LoVo (cell line): ENCODE data around the gene TBC1D22A.

ENCODE experiments used
- DNase-seq: peaks from one replicate; pipeline ENCODE4 v3.0.0-alpha.2; 2016; ENCODE audit warnings: low spot score

TBC1D22A gene

DNA sequence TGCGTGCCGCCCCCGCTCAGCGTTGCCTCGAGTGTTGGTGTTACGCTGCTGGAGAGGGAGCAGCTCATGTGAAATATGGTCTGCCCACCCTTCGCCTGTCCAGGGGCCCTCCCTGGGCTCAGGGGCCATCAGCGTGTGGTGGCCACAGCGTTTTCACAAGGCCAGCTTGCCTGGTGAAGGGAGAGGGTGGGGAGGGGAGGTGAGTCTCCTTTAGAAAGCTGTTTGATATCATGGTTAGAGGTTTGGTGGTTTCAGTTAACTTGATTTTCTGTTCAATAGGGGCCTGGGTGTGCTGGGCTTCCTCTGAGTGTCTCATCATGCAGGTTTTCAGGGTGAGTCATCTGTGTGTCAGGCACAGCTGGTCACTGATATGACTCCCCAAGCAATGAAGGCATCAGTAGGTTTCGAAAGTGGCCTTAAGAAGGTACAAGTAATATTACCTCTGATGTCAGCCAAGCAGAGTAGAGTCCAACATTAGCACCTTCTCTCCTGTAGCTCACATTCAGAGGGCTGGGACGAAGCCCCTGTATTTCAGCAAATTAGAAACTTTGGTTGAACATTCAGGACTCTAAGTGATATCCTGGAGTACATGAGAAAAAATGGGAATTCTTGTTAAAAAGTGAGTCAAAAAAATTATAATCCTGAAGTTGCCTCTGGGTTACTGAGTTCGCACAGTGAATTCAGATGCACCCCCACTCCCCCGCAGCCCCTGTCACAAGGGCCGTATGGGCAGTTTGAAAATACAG is 172.5 kb downstream of the TBC1D22A start:
- peak; percentile 62 for DNase-seq

DNA sequence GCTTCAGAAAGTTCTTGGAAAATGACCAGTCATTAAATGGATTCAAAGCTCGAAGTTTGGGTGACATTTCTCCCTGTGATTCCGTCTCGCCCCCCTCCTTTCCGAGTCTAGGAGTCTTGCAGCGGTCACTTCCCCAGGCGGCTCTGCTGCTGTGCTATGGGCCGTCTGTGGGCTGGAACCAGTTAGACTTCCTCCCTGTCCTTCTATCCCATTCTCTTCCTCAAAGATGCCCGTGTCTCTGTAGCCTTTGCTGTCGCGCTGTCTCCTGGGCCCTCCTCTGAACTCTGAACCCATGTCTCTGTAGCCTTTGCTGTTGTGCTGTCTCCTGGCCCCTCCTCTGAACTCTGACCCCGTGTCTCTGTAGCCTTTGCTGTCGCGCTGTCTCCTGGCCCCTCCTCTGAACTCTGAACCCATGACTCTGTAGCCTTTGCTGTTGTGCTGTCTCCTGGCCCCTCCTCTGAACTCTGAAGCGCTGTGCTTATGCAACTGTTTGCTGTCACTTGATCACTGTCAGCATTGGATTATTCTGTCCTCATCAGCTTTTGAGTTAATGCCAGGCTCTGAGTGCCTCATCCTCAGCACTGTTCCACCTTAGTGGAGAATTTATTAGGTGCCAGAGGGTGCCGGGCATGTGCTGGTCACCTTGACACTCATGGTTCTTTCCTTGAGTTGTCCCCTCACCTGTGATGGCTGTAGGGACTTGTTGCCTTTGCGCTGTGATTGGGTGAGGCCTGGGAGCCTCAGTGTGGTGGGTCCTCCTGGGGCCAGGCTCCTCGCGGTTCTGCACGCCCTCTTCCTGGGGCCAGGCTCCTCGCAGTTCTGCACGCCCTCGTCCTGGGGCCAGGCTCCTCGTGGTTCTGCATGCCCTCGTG is 173.3 kb downstream of the TBC1D22A start:
- DNase-seq, result peak; percentile 2

DNA sequence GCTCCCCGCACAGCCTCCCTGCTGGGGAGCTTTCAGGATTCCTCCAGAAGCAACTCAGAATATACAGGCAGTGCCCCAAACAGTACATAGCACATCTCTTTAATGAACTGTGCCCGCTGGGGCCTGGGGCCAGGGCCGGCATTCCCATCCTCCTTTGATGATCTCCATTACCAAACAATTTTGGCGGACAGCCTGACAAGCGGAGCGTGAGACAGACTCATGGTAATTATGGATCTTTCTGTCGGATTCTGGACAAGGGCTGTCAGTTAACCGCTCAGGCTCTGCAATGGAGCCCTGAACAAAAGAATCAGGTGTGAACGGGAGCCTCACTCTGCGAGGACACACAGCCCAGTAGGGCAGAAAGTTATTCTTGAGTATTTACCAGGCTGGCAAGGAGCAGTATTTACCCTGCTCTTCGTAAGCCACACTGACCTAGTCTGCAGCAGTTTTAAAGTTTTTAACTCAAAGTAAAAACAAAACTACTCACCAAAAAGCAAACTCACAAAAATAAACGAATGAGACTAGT is 174.0 kb downstream of the TBC1D22A start:
- DNase-seq, result no peak

GRCh38 chr22:46937185-46937584 is 174.7 kb downstream of the TBC1D22A start:
- DNase-seq, result no peak

DNA sequence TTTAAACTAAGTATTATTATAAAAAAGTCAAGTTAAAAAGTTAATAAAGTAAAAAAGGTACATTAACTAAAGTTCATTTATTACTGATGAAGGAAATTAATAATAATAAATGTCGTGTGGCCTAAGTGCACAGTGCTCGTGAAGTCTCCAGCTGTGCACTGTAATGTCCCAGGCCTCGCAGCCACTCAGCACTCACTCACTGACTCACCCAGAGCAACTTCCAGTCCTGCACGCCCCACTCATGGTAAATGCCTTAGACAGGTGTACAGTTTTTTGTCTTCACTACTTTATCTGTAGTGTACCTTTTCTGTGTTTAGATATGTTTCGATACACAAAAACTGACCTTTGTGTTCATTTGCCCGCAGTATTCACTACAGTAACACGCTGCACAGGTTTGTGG is 175.5 kb downstream of the TBC1D22A start:
- DNase-seq, result no peak

DNA sequence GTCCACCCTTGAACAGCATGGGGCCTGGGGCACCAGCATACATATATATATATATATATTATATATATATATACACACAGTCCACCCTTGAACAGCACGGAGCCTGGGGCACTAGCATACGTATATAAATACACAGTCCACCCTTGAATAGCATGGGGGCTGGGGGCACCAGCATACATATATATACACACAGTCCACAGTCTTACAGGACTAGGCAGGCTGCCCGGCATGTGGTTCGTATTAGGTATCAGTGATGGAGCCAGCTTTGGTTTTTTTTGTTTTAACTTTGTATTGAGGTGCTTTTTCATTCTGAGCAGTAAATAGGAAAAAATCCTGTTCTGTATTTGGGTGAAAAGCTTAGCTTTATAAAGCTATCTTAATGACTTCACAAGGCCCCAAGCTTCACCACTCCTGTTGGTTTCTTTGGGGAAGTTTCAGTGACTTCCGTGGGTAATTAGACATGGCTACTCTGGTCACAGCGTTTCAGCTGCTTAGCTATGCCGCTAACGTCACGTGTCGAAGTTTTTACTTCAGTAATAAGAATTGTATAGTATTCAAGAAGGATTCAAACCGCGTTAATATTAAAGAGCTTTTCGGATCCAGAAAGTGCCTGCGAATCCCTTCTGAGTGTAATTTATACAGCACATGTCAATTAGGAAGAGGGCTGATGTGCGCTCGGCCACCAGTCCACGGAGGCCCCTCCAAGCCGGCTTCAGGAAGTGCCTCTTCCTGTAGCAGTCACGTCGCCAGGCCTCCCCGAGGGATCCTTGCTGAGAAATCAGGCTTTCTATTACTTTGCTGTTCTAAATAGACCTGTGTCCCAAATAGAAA is 179.7 kb downstream of the TBC1D22A start:
- DNase-seq, result no peak

DNA sequence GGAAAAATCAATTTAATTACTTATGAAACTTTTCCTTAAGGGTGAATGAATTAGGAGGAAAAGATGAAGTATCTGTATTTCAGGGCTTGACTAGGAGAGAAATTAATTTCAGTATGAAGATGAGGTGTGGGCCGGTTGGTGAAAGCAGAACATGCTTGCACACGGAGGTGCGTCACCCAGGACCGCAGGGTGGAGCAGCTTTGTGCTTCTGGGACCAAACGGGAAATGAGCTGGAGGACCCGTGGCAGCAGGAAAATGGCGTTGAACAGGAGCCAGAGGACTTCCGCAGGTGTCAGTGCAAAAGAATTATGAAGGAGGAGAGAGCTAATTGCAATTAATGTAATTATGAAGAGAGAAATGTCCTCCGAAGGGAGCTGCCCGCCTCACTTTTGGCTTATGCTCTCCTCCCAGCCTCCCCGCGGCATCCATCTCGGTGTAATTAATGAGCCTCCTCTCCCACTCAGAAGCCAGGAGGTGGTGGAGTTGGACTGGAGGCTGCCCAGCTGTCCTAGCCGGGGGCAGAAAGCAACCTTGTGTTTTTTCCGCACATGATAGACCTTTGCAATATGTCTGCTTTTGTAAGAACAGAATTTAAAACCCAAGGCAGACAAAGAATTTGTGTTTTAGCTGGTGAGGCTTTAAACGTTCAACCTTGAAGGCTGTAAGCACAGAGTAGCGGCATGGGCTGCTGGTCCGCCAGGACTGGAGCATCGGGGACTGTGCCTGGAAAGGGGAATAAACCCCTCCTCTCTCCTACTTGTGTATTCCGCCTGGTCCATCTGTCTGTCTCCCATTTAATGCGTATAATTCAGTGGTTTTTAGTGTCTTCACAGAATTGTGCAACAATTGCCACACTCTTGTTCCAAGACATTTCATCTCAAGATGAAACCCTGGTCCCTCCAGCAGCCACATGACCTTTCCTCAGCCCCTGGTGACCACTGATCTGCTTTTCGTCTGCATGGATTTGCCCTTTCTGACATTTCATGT is 180.6 kb downstream of the TBC1D22A start:
- no peak for DNase-seq

DNA sequence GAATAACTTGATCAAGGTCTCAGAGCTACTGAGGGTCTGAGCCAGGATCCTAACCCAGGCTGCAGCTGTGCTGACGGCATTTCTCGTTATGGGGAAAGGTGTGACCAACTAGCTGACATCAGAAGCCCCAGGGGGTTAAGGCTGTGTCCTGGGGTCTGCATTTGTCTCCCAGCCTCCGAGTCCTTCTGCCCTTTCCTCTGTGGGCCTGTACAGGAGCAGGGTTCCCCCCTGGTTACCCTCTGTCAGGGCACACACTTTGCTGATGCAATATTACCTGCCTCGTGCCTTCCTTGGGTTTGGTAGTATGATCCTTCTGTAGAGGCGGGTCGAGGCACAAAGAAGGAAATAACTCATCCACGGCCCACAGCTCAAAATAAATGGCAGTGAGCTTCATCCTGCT is 183.0 kb downstream of the TBC1D22A start:
- no peak for DNase-seq

DNA sequence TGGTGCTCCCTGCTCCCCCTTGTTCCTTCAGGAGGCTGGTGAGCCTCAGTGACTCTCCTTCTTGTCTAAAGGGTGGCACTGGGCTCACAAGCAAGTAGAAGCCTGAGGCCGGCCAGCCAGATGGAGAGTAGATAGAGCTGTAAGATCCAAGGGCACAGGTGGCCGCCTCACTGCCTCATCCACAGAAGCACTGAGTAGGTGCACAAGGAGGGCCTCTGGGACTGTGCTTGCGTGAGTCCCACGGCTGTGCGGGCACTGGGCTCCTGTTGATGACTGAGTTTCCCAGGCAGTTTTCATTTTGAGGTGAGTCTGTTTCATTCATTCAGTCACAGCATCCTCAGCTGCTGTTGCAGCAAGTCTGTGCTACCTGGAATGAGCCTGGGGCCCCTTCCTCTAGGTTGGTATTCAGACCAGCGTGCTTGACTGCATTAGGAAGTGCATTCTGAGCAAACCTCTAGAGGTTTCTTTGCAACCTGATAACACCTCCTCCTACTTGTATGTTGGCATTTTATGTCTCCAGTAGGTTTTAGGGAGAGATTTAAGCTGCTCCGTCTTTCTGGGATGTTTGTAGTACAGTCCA is 184.0 kb downstream of the TBC1D22A start:
- DNase-seq, result no peak

DNA sequence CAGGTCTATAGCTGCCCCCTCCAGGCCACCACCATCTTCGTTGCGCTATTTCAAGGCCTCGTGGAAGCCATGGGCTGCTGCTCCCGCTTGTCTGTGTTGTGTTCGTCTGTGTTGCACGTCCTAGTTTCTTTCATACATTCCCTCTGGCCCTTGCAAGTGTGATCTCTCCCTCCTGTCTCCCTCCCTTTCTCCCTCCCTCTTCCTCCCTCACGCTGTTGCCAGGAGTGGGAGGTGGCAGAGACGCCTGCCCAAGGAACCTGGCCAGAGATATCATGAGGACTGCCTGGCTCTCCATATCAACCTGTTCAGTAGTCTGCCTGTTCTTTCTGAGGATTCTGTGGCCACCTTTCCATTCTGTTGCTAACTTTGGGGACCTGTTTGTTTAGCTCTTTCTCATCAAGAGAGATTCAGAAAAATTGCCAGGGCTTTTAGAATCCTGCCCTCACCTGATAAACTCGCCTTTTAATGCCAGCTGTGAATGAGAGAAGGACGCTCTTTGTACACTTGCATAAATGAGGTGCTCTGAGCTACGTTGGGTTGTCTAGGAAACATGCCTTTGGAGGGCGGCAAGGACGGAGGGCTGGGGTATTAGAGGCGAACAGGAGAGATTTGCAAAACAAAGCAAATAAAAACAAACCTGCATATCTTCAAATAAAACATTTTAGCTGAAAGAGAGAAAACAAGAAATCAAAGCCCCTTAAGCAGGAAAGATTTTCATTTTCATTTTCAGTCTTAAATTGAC is 185.2 kb downstream of the TBC1D22A start:
- DNase-seq, result no peak

DNA sequence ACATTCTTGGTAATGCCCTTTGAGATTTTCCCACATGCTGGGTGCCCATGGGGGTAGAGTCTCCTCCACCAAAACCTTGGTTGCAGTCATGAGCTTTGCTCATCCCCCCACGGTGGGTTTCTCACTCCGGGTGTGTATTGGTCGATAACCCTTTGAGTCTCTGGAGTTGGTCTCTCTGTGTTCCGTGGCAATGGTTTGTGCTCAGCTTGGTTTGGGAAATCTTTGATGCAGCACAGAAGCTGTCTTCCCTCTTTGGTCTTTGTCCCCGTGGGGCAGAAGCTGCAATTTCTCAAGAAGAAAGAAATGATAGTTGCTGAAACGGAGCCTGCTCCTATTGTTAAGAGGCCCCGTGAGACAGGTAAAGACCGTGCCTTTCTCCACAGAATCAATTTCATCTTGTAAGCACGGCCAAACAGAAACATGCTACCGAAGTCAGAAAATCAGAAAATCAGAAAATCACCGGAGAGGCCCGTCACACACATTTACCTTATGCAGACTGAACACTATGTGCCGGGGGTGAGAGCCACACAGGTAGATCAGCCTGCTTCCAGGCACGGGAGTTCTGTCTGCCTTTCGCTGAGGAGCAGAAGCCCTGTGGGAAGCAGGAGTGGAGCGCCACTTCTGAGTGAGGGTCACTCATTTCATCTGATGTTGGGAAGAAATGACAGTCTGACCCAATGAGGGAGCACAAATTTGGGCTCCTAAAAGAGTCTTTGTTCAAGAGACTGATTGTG is 186.1 kb downstream of the TBC1D22A start:
- no peak for DNase-seq

- no peak for DNase-seq
Observed at GRCh38 chr22:46951350-46951749, 188.9 kb downstream of the TBC1D22A start.

GRCh38 chr22:46951973-46952372 is 189.5 kb downstream of the TBC1D22A start:
- DNase-seq, result no peak

- no peak for DNase-seq
Observed at GRCh38 chr22:46953968-46954765, 191.7 kb downstream of the TBC1D22A start.

- no peak for DNase-seq
Observed at GRCh38 chr22:46954781-46955180, 192.3 kb downstream of the TBC1D22A start.

GRCh38 chr22:46956498-46957215 is 194.2 kb downstream of the TBC1D22A start:
- DNase-seq, result no peak

- no peak for DNase-seq
Observed at GRCh38 chr22:46957521-46957920, 195.1 kb downstream of the TBC1D22A start.

GRCh38 chr22:46958191-46958590 is 195.7 kb downstream of the TBC1D22A start:
- no peak for DNase-seq
